SJSA1 (cell line): ENCODE measurements around the gene CNTN5. TPM values are rescaled to one million over a fixed set of nuclear protein-coding genes. Genes with fewer than 3 reads are reported as not detected.
"Not testable (repeated sequence)": the region's sequence is repeated elsewhere in the genome, so short reads cannot be mapped to it uniquely, and the experiment has no call there.

Source experiments
- DNase-seq, 2 experiments: peaks; one replicate each; pipeline ENCODE4 v3.0.0-alpha.2; 2015 to 2020; ENCODE audit warnings: low spot score in 2 of 2, low read depth in 1 of 2
- H3K27ac ChIP-seq: fragments of 250-450 bp; sonication (Bioruptor Pico); 2 replicates; pipeline ENCODE4 v1.5.1; 2020; ENCODE audit warnings: mild to moderate bottlenecking, moderate library complexity
- H3K27me3 ChIP-seq: fragments of 250-450 bp; sonication (Bioruptor Pico); replicated peaks from 2 replicates; pipeline ENCODE4 v1.5.1; 2020; ENCODE audit warnings: mild to moderate bottlenecking, moderate library complexity
- H3K36me3 ChIP-seq: fragments of 250-450 bp; sonication (Bioruptor Pico); 2 replicates; pipeline ENCODE4 v1.5.1; 2020; ENCODE audit warnings: mild to moderate bottlenecking
- H3K4me1 ChIP-seq: fragments of 250-450 bp; sonication (Bioruptor Pico); replicated peaks from 2 replicates; pipeline ENCODE4 v1.6.1; 2021; ENCODE audit warnings: mild to moderate bottlenecking
- H3K4me3 ChIP-seq: fragments of 250-450 bp; sonication (Bioruptor Pico); 2 replicates; pipeline ENCODE4 v1.5.1; 2020; ENCODE audit warnings: mild to moderate bottlenecking
- H3K9me3 ChIP-seq: fragments of 250-450 bp; sonication (Bioruptor Pico); replicated peaks from 2 replicates; pipeline ENCODE4 v1.5.1; 2020; ENCODE audit warnings: mild to moderate bottlenecking
- total RNA-seq: library from RNA; depleted of rRNA; stranded (reverse); fragments of >200 nt; shearing (Covaris generic); gene quantifications from 2 replicates; pipeline ENCODE4 v1.2.3, GENCODE V29; 2014

CNTN5 gene
- total RNA-seq, 1 experiment from 2014 or later, result not detected

- H3K4me3 ChIP-seq, result no peak overlapping the region
- no peaks in the 10 kb centered on the region for H3K27me3 ChIP-seq
- H3K27ac ChIP-seq, result no peak overlapping the region
- H3K36me3 ChIP-seq, result no peaks in the 10 kb centered on the region
- no peaks in the 10 kb centered on the region for H3K9me3 ChIP-seq
- no peaks in the 10 kb centered on the region for H3K4me1 ChIP-seq
- no peak for DNase-seq
Measured at GRCh38 chr11:99803501-99803900, 782.8 kb downstream of the CNTN5 start.

GRCh38 chr11:99812516-99812915, 791.8 kb downstream of the CNTN5 start:
- DNase-seq, result no peak
- H3K36me3 ChIP-seq, result no peaks in the 10 kb centered on the region
- H3K4me1 ChIP-seq, result no peaks in the 10 kb centered on the region
- H3K4me3 ChIP-seq, result no peak overlapping the region
- no peaks in the 10 kb centered on the region for H3K9me3 ChIP-seq
- no peaks in the 10 kb centered on the region for H3K27me3 ChIP-seq
- H3K27ac ChIP-seq, result no peak overlapping the region

GRCh38 chr11:99814021-99814420, 793.3 kb downstream of the CNTN5 start:
- DNase-seq, result no peak
- Histone ChIP-seq H3K27me3 (no peaks in the 10 kb centered on the region), H3K9me3 (no peaks in the 10 kb centered on the region), H3K36me3 (no peaks in the 10 kb centered on the region), H3K4me3 (no peak overlapping the region), H3K27ac (no peak overlapping the region), H3K4me1 (no peaks in the 10 kb centered on the region)

DNA sequence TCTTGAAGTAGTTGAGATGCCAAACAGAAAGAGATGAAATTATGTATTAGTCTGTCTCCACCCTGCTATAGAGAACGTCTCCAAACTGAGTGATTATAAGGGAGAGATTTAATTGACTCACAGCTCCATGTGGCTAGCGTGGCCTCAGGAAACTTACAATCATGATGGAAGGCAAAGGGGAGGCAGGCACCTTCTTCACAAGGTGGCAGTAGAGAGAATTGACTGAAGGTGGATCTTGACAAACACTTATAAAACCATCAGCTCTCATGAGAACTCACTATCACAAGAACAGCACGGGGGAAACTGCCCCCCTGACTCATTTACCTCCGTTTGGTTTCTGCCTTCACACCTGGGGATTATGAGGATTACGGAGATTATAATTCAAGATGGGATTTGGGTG, 794.0 kb downstream of the CNTN5 start:
- Histone ChIP-seq H3K4me1 (no peaks in the 10 kb centered on the region), H3K4me3 (no peak overlapping the region), H3K27me3 (no peaks in the 10 kb centered on the region), H3K27ac (no peak overlapping the region), H3K36me3 (no peaks in the 10 kb centered on the region), H3K9me3 (no peaks in the 10 kb centered on the region)
- no peak for DNase-seq

DNA sequence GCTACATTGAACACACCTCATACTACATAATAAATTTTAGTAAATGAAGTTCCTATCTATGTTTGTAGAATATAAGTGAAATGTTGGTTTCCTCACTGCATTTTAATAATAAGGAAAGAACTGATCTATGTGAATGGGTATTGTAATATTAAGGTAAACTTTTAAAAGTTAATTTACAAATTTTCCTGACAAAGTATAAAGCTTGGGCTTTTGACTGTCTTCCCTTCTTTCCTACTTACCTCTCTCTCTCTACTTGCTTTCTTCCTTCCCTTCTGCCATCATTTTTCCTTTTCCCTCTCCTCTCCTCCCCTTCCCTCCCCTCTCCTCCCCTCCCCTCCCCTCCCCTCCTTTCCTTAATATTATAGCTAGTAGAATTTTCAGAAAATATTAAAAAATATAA, 798.2 kb downstream of the CNTN5 start:
- no peaks in the 10 kb centered on the region for H3K4me1 ChIP-seq
- H3K9me3 ChIP-seq, result no peaks in the 10 kb centered on the region
- H3K27me3 ChIP-seq, result no peaks in the 10 kb centered on the region

GRCh38 chr11:99822846-99823565, 802.3 kb downstream of the CNTN5 start:
- Histone ChIP-seq H3K27me3 (no peaks in the 10 kb centered on the region), H3K4me3 (no peak overlapping the region), H3K27ac (no peak overlapping the region), H3K36me3 (no peaks in the 10 kb centered on the region), H3K4me1 (no peaks in the 10 kb centered on the region), H3K9me3 (no peaks in the 10 kb centered on the region)
- no peak for DNase-seq

More for the DNA sequence above, 798.2 kb downstream of the CNTN5 start:
- Histone ChIP-seq H3K4me3 (no peak overlapping the region), H3K36me3 (no peaks in the 10 kb centered on the region), H3K27ac (no peak overlapping the region)
- no peak for DNase-seq

GRCh38 chr11:99836739-99837138, 816.0 kb downstream of the CNTN5 start:
- DNase-seq, H3K36me3 ChIP-seq, H3K27ac ChIP-seq, H3K4me1 ChIP-seq, H3K27me3 ChIP-seq, H3K9me3 ChIP-seq, H3K4me3 ChIP-seq: not testable (repeated sequence)

- H3K27ac ChIP-seq, result no peak overlapping the region
- no peak overlapping the region for H3K4me3 ChIP-seq
- no peaks in the 10 kb centered on the region for H3K36me3 ChIP-seq
- no peaks in the 10 kb centered on the region for H3K9me3 ChIP-seq
- no peaks in the 10 kb centered on the region for H3K4me1 ChIP-seq
- no peaks in the 10 kb centered on the region for H3K27me3 ChIP-seq
- no peak for DNase-seq
Measured at GRCh38 chr11:99841885-99842284, 821.1 kb downstream of the CNTN5 start.

DNA sequence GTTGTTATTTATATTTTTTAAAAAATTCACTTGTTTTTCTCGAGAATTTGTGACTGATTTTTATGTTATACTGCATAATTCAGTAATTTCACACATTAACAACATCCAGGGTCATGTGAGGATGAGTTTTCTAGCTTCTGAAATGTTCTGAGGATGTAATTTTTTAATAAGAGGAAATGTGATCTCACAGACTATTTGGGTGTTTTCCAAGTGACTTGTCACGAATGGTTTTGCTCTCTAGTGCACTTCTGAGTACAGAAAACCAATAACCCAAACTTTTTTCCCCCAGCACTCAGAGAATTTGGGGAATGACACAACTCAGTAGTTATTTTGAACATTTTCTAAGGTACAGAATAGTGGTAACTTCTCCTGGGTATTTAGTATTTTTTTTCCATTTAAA, 845.2 kb downstream of the CNTN5 start:
- H3K4me1 ChIP-seq, result no peaks in the 10 kb centered on the region
- H3K27me3 ChIP-seq, result no peaks in the 10 kb centered on the region
- H3K27ac ChIP-seq, result no peak overlapping the region
- H3K4me3 ChIP-seq, result no peak overlapping the region
- H3K9me3 ChIP-seq, result no peaks in the 10 kb centered on the region
- no peaks in the 10 kb centered on the region for H3K36me3 ChIP-seq
- no peak for DNase-seq

- no peak overlapping the region for H3K4me3 ChIP-seq
- no peak for DNase-seq
- H3K27me3 ChIP-seq, result no peaks in the 10 kb centered on the region
Measured at GRCh38 chr11:99881610-99882009, 860.9 kb downstream of the CNTN5 start.

GRCh38 chr11:99884750-99885149, 864.0 kb downstream of the CNTN5 start:
- no peaks in the 10 kb centered on the region for H3K27me3 ChIP-seq
- H3K4me1 ChIP-seq, result no peaks in the 10 kb centered on the region
- H3K36me3 ChIP-seq, result no peaks in the 10 kb centered on the region

More at GRCh38 chr11:99881610-99882009, 860.9 kb downstream of the CNTN5 start:
- H3K36me3 ChIP-seq, result no peaks in the 10 kb centered on the region
- H3K27ac ChIP-seq, result no peak overlapping the region
- H3K4me1 ChIP-seq, result no peaks in the 10 kb centered on the region
- no peaks in the 10 kb centered on the region for H3K9me3 ChIP-seq

DNA sequence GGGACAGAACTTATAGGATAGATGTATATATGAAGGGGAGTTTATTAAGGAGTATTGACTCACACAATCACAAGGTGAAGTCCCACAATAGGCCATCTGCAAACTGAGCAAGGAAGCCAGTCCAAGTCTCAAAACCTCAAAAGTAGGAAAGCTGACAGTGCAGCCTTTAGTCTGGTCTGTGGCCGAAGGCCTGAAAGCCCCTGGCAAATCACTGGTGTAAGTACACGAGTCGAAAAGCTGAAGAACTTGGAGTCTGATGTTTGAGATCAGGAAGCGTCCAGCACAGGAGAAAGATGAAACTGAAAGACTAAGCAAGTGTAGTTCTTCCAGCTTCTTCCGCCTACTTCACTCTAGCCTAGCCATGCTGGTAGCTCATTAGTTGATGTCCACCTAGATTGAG, 866.7 kb downstream of the CNTN5 start:
- no peaks in the 10 kb centered on the region for H3K4me1 ChIP-seq
- H3K9me3 ChIP-seq, result no peaks in the 10 kb centered on the region
- H3K27ac ChIP-seq, result no peak overlapping the region
- no peaks in the 10 kb centered on the region for H3K27me3 ChIP-seq
- no peak for DNase-seq
- no peak overlapping the region for H3K4me3 ChIP-seq
- H3K36me3 ChIP-seq, result no peaks in the 10 kb centered on the region

More at GRCh38 chr11:99884750-99885149, 864.0 kb downstream of the CNTN5 start:
- DNase-seq, result no peak
- H3K4me3 ChIP-seq, result no peak overlapping the region
- no peaks in the 10 kb centered on the region for H3K9me3 ChIP-seq
- H3K27ac ChIP-seq, result no peak overlapping the region

- no peak overlapping the region for H3K4me3 ChIP-seq
- DNase-seq, result no peak
- no peaks in the 10 kb centered on the region for H3K36me3 ChIP-seq
- H3K27ac ChIP-seq, result no peak overlapping the region
- H3K4me1 ChIP-seq, result no peaks in the 10 kb centered on the region
- H3K27me3 ChIP-seq, result no peaks in the 10 kb centered on the region
- no peaks in the 10 kb centered on the region for H3K9me3 ChIP-seq
Measured at GRCh38 chr11:99893811-99894210, 873.1 kb downstream of the CNTN5 start.

DNA sequence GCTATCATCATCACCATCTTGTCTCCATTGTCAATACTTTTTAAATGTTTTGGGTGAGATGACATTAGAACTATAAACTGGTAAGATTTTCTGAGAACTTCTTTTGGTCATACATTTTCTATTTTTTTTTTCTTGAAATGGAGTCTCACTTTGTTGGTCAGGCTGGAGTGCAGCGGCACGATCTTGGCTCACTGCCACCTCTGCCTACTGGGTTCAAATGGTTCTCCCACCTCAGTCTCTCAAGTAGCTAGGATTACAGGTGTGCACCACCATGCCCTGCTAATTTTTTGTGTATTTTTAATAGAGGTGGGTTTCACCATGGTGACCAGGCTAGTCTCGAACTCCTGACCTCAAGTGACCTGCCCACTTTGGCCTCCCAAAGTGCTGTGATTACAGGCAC, 880.4 kb downstream of the CNTN5 start:
- H3K9me3 ChIP-seq, result no peaks in the 10 kb centered on the region
- H3K27me3 ChIP-seq, result no peaks in the 10 kb centered on the region
- H3K36me3 ChIP-seq, result no peaks in the 10 kb centered on the region
- DNase-seq, result no peak
- no peak overlapping the region for H3K27ac ChIP-seq
- no peak overlapping the region for H3K4me3 ChIP-seq
- no peaks in the 10 kb centered on the region for H3K4me1 ChIP-seq

GRCh38 chr11:99911116-99911515, 890.4 kb downstream of the CNTN5 start:
- no peaks in the 10 kb centered on the region for H3K27me3 ChIP-seq
- H3K9me3 ChIP-seq, result no peaks in the 10 kb centered on the region
- H3K36me3 ChIP-seq, result no peaks in the 10 kb centered on the region
- H3K27ac ChIP-seq, result no peak overlapping the region
- no peak overlapping the region for H3K4me3 ChIP-seq
- DNase-seq, result no peak
- H3K4me1 ChIP-seq, result no peaks in the 10 kb centered on the region
